Aorta (tissue), 5 donors: Measurements from ENCODE around the gene PDILT. TPM values are rescaled to one million over a fixed set of nuclear protein-coding genes. Genes with fewer than 3 reads are reported as not detected.

Source experiments
- ATAC-seq: fragments of 200-7000 bp; cut with Tn5 transposase; one replicate; pipeline ENCODE4 v1.9.1; 2022; ENCODE audit warnings: moderate library complexity; ENCODE audit not compliant: low FRiP score
- DNase-seq, 2 donors: peaks; one replicate each; pipeline ENCODE4 v3.0.0-alpha.2; 2020
- H3K27ac ChIP-seq, 2 donors: one replicate each; pipeline ENCODE4 v1.5.1; 2013; ENCODE audit warnings: low read length in 2 of 2, mild to moderate bottlenecking in 2 of 2, moderate library complexity in 2 of 2, control low read depth in 1 of 2, inconsistent platforms in 1 of 2, low read depth in 1 of 2
- H3K27me3 ChIP-seq, 2 donors: one replicate each; pipeline ENCODE4 v1.6.1; 2013; ENCODE audit warnings: control low read depth in 1 of 2, low read length in 1 of 2, mild to moderate bottlenecking in 1 of 2, moderate library complexity in 1 of 2; ENCODE audit not compliant: insufficient read depth in 2 of 2, control insufficient read depth in 1 of 2
- H3K36me3 ChIP-seq, 2 donors: one replicate each; pipeline ENCODE4 v1.6.1; 2013; ENCODE audit warnings: control low read depth in 1 of 2, low read length in 1 of 2, mild to moderate bottlenecking in 1 of 2; ENCODE audit not compliant: insufficient read depth in 2 of 2, control insufficient read depth in 1 of 2
- H3K4me1 ChIP-seq, 2 donors: one replicate each; pipeline ENCODE4 v1.6.1; 2013; ENCODE audit warnings: low read length in 2 of 2, control low read depth in 1 of 2, mild to moderate bottlenecking in 1 of 2, moderate library complexity in 1 of 2; ENCODE audit not compliant: insufficient read depth in 2 of 2, control insufficient read depth in 1 of 2
- H3K4me3 ChIP-seq, 2 donors: one replicate each; pipeline ENCODE4 v1.5.1; 2013; ENCODE audit warnings: low read length in 2 of 2, control low read depth in 1 of 2, mild to moderate bottlenecking in 1 of 2
- H3K9me3 ChIP-seq: one replicate; pipeline ENCODE4 v1.6.1; 2013; ENCODE audit warnings: mild to moderate bottlenecking, low read length; ENCODE audit not compliant: control insufficient read depth
- WGBS, 2 donors: extraction: QIAGEN DNeasy Blood & Tissue Kit; methylation state at CpG; one replicate each; pipeline ENCODE4 v1.1.7; 2013; 5-methylcytosine and 5-hydroxymethylcytosine counted together
- intact Hi-C, 2 donors: fragments of 100-400 bp; cut with DNase I; formaldehyde crosslinking; loops; one replicate each; pipeline versions ENCODE4 v1.14.2 to v1.15.0; 2022
- polyA plus RNA-seq, 2 donors: library from polyadenylated mRNA; stranded (reverse); fragments of 200-250 nt; gene quantifications; one replicate each; pipeline ENCODE4 v1.2.3, GENCODE V29; 2013
- total RNA-seq, 2 donors: library from RNA; stranded (reverse); fragmentation: NEBNext Ultra II Directional; extraction: Animal tissue kit (Norgen Biotek cat#: 25700); gene quantifications; one replicate each; pipeline ENCODE4 v1.2.1, GENCODE V29; 2021
- donor health status: healthy with polysubstance abuse.
- donor health status: Bipolar disorder and iron deficiency.
- donor health status: DM: no; HTN: no; CAD: no.
- donor health status: DM: no; HTN: no; CAD: no.
- donor health status: DM: yes; HTN: yes; CAD: no.

Gene PDILT
- total and polyA plus RNA-seq, 4 donors = not detected

DNA sequence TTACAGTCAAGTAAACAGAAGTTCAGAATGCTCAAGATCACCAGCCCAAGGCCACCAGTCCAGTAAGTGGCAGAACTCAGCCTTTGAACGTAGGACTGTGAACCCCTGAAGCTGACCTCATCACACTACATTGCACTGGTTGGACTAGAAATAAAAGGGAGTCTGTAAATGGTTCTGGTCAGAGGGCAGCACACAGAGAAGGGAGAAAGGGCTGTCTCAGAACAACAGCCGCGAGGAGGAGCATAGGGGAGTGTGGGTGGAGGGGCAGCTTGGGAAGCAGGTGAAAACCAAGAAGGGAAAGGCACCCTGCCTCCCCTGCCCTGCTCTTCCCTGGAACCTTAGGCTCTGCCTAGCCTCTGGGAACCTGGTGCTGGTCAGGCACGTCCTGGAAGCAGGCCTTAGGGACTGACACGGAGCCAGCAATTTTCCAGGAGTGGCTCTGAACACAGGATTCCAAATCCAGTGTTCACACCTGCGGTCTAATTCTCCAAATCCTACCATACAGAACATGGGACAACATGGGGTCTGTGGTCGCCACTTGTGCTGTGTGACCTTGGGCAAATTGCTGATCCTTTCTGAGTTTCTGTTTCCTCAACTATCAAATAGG lies 7.0 kb downstream of the PDILT start:
- ATAC-seq = no peak
- no peak overlapping the region for H3K27ac ChIP-seq
- no peaks in the 10 kb centered on the region for H3K36me3 ChIP-seq
- no peak for DNase-seq
- no peaks in the 10 kb centered on the region for H3K27me3 ChIP-seq
- no peaks in the 10 kb centered on the region for H3K9me3 ChIP-seq
- no peak overlapping the region for H3K4me3 ChIP-seq
- H3K4me1 ChIP-seq = no peaks in the 10 kb centered on the region
- WGBS, 2 donors = 84 to 87% methylated on average over 7 of the region's 7 CpGs
- intact Hi-C loops = no loop called here

- no peaks in the 10 kb centered on the region for H3K9me3 ChIP-seq
- 97% methylated on average over 7 of the region's 7 CpGs for WGBS, 2 donors
- no peak overlapping the region for H3K4me3 ChIP-seq
- DNase-seq (no peak), ATAC-seq (no peak)
- intact Hi-C loops = no loop called here
- H3K4me1 ChIP-seq = no peaks in the 10 kb centered on the region
- no peak overlapping the region for H3K27ac ChIP-seq
- H3K27me3 ChIP-seq = no peaks in the 10 kb centered on the region
- H3K36me3 ChIP-seq = no peaks in the 10 kb centered on the region
These were observed 7.6 kb downstream of the PDILT start for GRCh38 chr16:20396846-20397467.

GRCh38 chr16:20395946-20396345 lies 8.6 kb downstream of the PDILT start:
- no peak for DNase-seq
- H3K4me3 ChIP-seq = no peak overlapping the region
- H3K4me1 ChIP-seq = no peaks in the 10 kb centered on the region
- intact Hi-C loops = no loop called here
- no peaks in the 10 kb centered on the region for H3K9me3 ChIP-seq
- H3K27me3 ChIP-seq = no peaks in the 10 kb centered on the region
- no peak for ATAC-seq
- no peaks in the 10 kb centered on the region for H3K36me3 ChIP-seq
- 93 to 96% methylated on average over 2 of the region's 2 CpGs for WGBS, 2 donors
- no peak overlapping the region for H3K27ac ChIP-seq

DNA sequence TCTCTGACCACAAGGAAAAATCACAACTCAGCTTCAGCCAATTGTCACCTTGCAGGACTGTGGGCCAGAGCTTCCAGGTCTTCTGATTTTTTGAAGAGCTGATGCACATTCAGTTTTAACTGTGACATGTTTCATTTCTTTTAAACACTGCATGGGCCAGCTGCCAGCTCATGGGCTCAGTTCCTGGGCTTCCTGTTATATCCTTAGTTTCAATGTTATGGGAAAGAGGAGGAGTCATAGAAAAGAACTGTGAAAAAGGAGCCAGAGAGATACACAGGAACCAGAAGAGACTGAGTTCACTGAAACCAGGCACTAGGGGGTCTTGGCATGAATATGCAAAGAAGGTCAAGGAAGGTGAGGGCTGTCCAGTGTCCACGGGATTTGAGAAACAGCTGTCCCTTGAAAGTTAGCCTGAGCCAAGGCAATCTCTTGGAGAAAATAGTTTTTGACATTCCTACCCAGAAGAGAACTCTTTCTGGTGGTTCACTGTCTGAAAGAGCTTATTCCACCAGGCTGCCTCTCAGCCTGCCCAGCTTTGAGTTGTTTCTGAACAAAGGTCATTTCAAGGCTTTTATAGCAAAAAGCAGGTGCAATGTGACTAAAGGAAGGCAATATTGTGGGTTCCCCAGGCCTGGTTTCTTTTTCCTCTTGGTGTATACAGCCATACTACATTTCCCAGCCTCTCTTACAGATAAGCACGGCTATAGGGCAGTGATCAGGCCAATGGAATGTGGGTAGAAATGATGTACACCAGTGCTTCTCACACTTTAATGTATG lies 10.5 kb downstream of the PDILT start:
- no peaks in the 10 kb centered on the region for H3K36me3 ChIP-seq
- no peaks in the 10 kb centered on the region for H3K27me3 ChIP-seq
- ATAC-seq (no peak), DNase-seq (peak in 1 of 2 donors; percentile 63)
- H3K9me3 ChIP-seq = no peaks in the 10 kb centered on the region
- WGBS, 2 donors = 23 to 25% methylated on average over 2 of the region's 2 CpGs
- H3K27ac ChIP-seq = peak overlapping the region in 1 of 2 donors; percentile 10
- intact Hi-C loops = no loop called here
- no peak overlapping the region for H3K4me3 ChIP-seq
- H3K4me1 ChIP-seq = no peaks in the 10 kb centered on the region

- no peaks in the 10 kb centered on the region for H3K9me3 ChIP-seq
- intact Hi-C loops = no loop called here
- H3K4me1 ChIP-seq = no peaks in the 10 kb centered on the region
- H3K4me3 ChIP-seq = no peak overlapping the region
- DNase-seq = no peak
- H3K36me3 ChIP-seq = no peaks in the 10 kb centered on the region
- ATAC-seq = no peak
- 91 to 96% methylated on average over 5 of the region's 5 CpGs for WGBS, 2 donors
- no peaks in the 10 kb centered on the region for H3K27me3 ChIP-seq
- H3K27ac ChIP-seq = no peak overlapping the region
These were observed 13.5 kb downstream of the PDILT start for GRCh38 chr16:20391045-20391444.

DNA sequence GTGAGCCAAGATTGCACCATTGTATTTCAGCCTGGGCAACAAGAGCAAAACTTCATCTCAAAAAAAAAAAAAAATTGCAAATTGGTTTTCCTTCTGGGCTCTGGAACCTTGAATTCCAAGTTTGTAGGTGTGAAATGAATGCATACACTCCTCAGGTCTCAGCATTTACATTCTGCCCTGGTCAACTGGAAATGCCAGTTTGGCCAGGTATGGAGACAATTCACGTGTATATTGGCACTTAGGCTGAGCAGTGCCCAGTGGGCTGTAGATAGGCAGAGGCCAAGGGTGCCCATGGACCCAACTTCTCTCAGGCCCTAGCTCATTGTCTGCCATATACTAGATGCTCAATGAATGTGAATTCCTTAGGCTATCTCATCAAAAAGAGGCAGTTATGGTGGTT lies 15.7 kb downstream of the PDILT start:
- Histone ChIP-seq H3K9me3 (no peaks in the 10 kb centered on the region), H3K36me3 (no peaks in the 10 kb centered on the region), H3K4me3 (no peak overlapping the region), H3K27ac (no peak overlapping the region), H3K4me1 (no peaks in the 10 kb centered on the region), H3K27me3 (no peaks in the 10 kb centered on the region)
- intact Hi-C loops = loop anchor here (5.0 kb wide), 1 partner anchor 482 kb away; no protein-coding TSS in a partner anchor
- ATAC-seq (no peak), DNase-seq (no peak)
- WGBS, 2 donors = 72 to 79% methylated on average over 1 of the region's 1 CpG

DNA sequence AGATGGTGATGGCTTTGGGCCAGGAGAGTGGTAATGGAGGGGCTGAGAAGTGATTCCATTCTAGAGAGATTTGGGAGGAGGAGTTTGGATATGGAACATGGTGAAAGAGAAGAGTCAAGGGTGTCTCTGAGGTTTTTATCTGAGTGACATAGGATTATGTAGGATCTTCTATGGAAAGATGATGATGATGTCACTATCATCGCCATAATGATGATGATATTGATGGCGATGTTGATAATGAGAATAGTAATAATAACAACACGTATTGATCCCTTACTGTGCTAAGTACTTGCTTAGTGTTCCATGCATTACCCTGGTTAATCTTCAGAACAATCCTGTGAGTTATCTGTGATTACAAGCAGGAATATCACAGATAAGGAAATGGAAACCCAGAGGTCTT lies 16.6 kb downstream of the PDILT start:
- no peak overlapping the region for H3K4me3 ChIP-seq
- DNase-seq (no peak), ATAC-seq (no peak)
- intact Hi-C loops = loop anchor here (5.0 kb wide), 1 partner anchor 481 kb away; no protein-coding TSS in a partner anchor
- WGBS, 2 donors = 93 to 96% methylated on average over 3 of the region's 3 CpGs
- H3K27me3 ChIP-seq = no peaks in the 10 kb centered on the region
- no peaks in the 10 kb centered on the region for H3K36me3 ChIP-seq
- H3K4me1 ChIP-seq = no peaks in the 10 kb centered on the region
- no peak overlapping the region for H3K27ac ChIP-seq
- no peaks in the 10 kb centered on the region for H3K9me3 ChIP-seq

GRCh38 chr16:20385844-20386832 lies 18.4 kb downstream of the PDILT start:
- Histone ChIP-seq H3K9me3 (no peaks in the 10 kb centered on the region), H3K27me3 (no peaks in the 10 kb centered on the region), H3K4me3 (no peak overlapping the region), H3K36me3 (no peaks in the 10 kb centered on the region), H3K27ac (no peak overlapping the region), H3K4me1 (no peaks in the 10 kb centered on the region)
- intact Hi-C loops = loop anchor here (5.0 kb wide), 1 partner anchor 479 kb away; no protein-coding TSS in a partner anchor
- DNase-seq (peak; percentile 71 to 84), ATAC-seq (no peak)
- 18 to 21% methylated on average over 30 of the region's 30 CpGs for WGBS, 2 donors
